K562 (cell line): ENCODE measurements around the gene ZNHIT3. TPM values are rescaled to one million over a fixed set of nuclear protein-coding genes. Genes with fewer than 3 reads are reported as not detected.

ENCODE experiments used
- ATAC-seq: fragments of 200-7000 bp; cut with Tn5 transposase; 3 replicates; pipeline ENCODE4 v1.9.1; 2020; ENCODE audit warnings: moderate library complexity
- BruUV-seq: library from RNA; stranded (reverse); fragments of 400-500 nt; replicated peaks from 2 replicates; lab custom pipeline; 2021; lab: Mats Ljungman, UMichigan
- CTCF ChIA-PET: fragments of 300-600 bp; formaldehyde crosslinking; extraction: SDS; loops from one replicate; lab custom pipeline; 2021; ENCODE audit warnings: low intra/inter-chr PET ratio; lab: Yijun Ruan, JAX
- POLR2A ChIA-PET: fragments of 300-600, 350-650 bp; sonication (Branson Sonifier 250); formaldehyde crosslinking; extraction: SDS; loops from one replicate; lab custom pipeline; 2021; ENCODE audit warnings: antibody characterized with exemption, inconsistent platforms; lab: Yijun Ruan, JAX
- DNase-seq, 4 experiments: peaks; one replicate each; pipeline versions ENCODE4 v3.0.0 to v3.0.0-alpha.2; 2011 to 2018; ENCODE audit warnings: low spot score in 3 of 4, mixed read lengths in 3 of 4; ENCODE audit errors: extremely low read depth in 1 of 4
- FAIRE-seq: peaks from 2 replicates; lab custom pipeline; 2011; peaks lifted over from hg19 to GRCh38; lab: Jason Lieb, UNC
- H2AFZ ChIP-seq: 2 replicates; pipeline ENCODE4 v1.6.0; 2011; ENCODE audit warnings: low read depth, low read length, control low read depth, inconsistent platforms
- H3K27ac ChIP-seq: fragments of 200-600 bp; 3 replicates; pipeline ENCODE4 v1.8.0; 2011; ENCODE audit warnings: low read depth, mild to moderate bottlenecking, control low read depth, inconsistent platforms, low read length, moderate library complexity, mixed read lengths; ENCODE audit errors: extremely low read depth
- H3K27me3 ChIP-seq, 2 experiments: fragments of 300-600 bp in 1 of 2; 2 replicates in 1 of 2; 3 replicates in 1 of 2; pipeline versions ENCODE4 v1.6.0 to v1.8.0; 2011; ENCODE audit warnings: inconsistent platforms in 2 of 2, low read length in 2 of 2, mild to moderate bottlenecking in 1 of 2, mixed read lengths in 1 of 2, moderate library complexity in 1 of 2; ENCODE audit not compliant: control insufficient read depth in 2 of 2, insufficient read depth in 2 of 2
- H3K36me3 ChIP-seq: fragments of 300-600 bp; 3 replicates; pipeline ENCODE4 v1.8.0; 2011; ENCODE audit warnings: mild to moderate bottlenecking, low read length, inconsistent platforms; ENCODE audit not compliant: control insufficient read depth, insufficient read depth
- H3K4me1 ChIP-seq, 2 experiments: fragments of 200-600 bp in 1 of 2; replicated peaks in 1 of 2; 2 replicates in 1 of 2; 3 replicates in 1 of 2; pipeline versions ENCODE4 v1.5.1 to v1.8.0; 2011; ENCODE audit warnings: inconsistent platforms in 2 of 2, low read length in 2 of 2, mild to moderate bottlenecking in 1 of 2, mixed read lengths in 1 of 2, moderate library complexity in 1 of 2; ENCODE audit not compliant: control insufficient read depth in 2 of 2, insufficient read depth in 2 of 2
- H3K4me2 ChIP-seq: 2 replicates; pipeline ENCODE4 v1.6.1; 2011; ENCODE audit warnings: low read length, control low read depth, inconsistent platforms, mixed read lengths; ENCODE audit not compliant: insufficient read depth
- H3K4me3 ChIP-seq: fragments of 200-600 bp; sonication (generic), shearing (Covaris generic); 2 replicates; pipeline ENCODE4 v1.5.1; 2016; ENCODE audit warnings: control low read depth, inconsistent platforms
- H3K79me2 ChIP-seq: fragments of 200-600 bp; 3 replicates; pipeline ENCODE4 v1.8.0; 2011; ENCODE audit warnings: low read length, inconsistent platforms; ENCODE audit not compliant: control insufficient read depth, insufficient read depth
- H3K9ac ChIP-seq, 2 experiments: 2 replicates each; pipeline versions ENCODE4 v1.6.0 to v1.6.1; 2011; ENCODE audit warnings: low read depth in 2 of 2, low read length in 2 of 2, control low read depth in 1 of 2, inconsistent platforms in 1 of 2, mild to moderate bottlenecking in 1 of 2, mixed read lengths in 1 of 2; ENCODE audit not compliant: insufficient read depth in 1 of 2
- H3K9me1 ChIP-seq: one replicate; pipeline ENCODE4 v1.6.0; 2011; ENCODE audit warnings: inconsistent platforms, mild to moderate bottlenecking, low read length, moderate library complexity; ENCODE audit not compliant: control insufficient read depth, insufficient read depth
- H3K9me3 ChIP-seq: replicated peaks from 2 replicates; pipeline ENCODE4 v1.5.1; 2011; ENCODE audit warnings: low read depth, low read length, inconsistent platforms; ENCODE audit not compliant: control insufficient read depth, insufficient read depth
- H4K20me1 ChIP-seq: replicated peaks from 2 replicates; pipeline ENCODE4 v1.6.1; 2011; ENCODE audit warnings: low read length, inconsistent platforms, mixed read lengths; ENCODE audit not compliant: control insufficient read depth, insufficient read depth
- ADNP ChIP-seq: fragments of 200-800 bp; sonication (Bioruptor generic); IDR thresholded peaks from 2 replicates; pipeline ENCODE4 v1.6.1; 2016; ENCODE audit warnings: missing genetic modification characterization, missing compliant biosample characterization
- ASH1L ChIP-seq: fragments of 450-650 bp; IDR thresholded peaks from 2 replicates; pipeline ENCODE4 v1.6.1; 2018; ENCODE audit warnings: borderline replicate concordance, mild to moderate bottlenecking, low read depth; ENCODE audit not compliant: partially characterized antibody
- CREB3 ChIP-seq: fragments of 450-650 bp; conservative IDR thresholded peaks from 2 replicates; pipeline ENCODE4 v1.6.1; 2016; ENCODE audit warnings: missing genetic modification characterization, low read depth, mild to moderate bottlenecking, missing compliant biosample characterization, moderate library complexity
- ELK1 ChIP-seq: sonication (generic); formaldehyde crosslinking; IDR thresholded peaks from 2 replicates; pipeline ENCODE4 v1.8.1; 2022; ENCODE audit warnings: missing genetic modification reagents
- HDAC8 ChIP-seq: fragments of 450-650 bp; IDR thresholded peaks from 2 replicates; pipeline ENCODE4 v1.6.1; 2016; ENCODE audit warnings: mild to moderate bottlenecking, missing genetic modification characterization, moderate library complexity, missing compliant biosample characterization
- HNRNPK ChIP-seq: fragments of 200-400 bp; formaldehyde crosslinking; IDR thresholded peaks from one replicate; pipeline ENCODE4 v1.6.1; 2018; ENCODE audit warnings: mild to moderate bottlenecking, low read depth, low read length; ENCODE audit not compliant: poor library complexity, severe bottlenecking
- LARP7 ChIP-seq: fragments of 450-650 bp; IDR thresholded peaks from 2 replicates; pipeline ENCODE4 v1.6.1; 2016
- SMAD1 ChIP-seq: fragments of 150-350 bp; IDR thresholded peaks from 2 replicates; pipeline ENCODE4 v1.6.1; 2014; ENCODE audit warnings: low read length, low read depth; ENCODE audit not compliant: partially characterized antibody
- ZBTB26 ChIP-seq: fragments of 450-650 bp; formaldehyde crosslinking; IDR thresholded peaks from 2 replicates; pipeline ENCODE4 v1.4.0; 2022; ENCODE audit warnings: missing genetic modification characterization
- ZBTB9 ChIP-seq: fragments of 450-650 bp; formaldehyde crosslinking; IDR thresholded peaks from 2 replicates; pipeline ENCODE4 v1.4.0; 2020; ENCODE audit warnings: mild to moderate bottlenecking, moderate library complexity
- ZNF512 ChIP-seq: IDR thresholded peaks from 2 replicates; pipeline ENCODE4 v1.6.1; 2016; ENCODE audit warnings: missing genetic modification characterization, missing compliant biosample characterization
- ZNF644 ChIP-seq: fragments of 200-800 bp; sonication (Bioruptor generic); IDR thresholded peaks from 2 replicates; pipeline ENCODE4 v1.6.1; 2016; ENCODE audit warnings: low read depth, missing genetic modification characterization, missing compliant biosample characterization
- ZNF717 ChIP-seq: fragments of 250-450 bp; sonication (Bioruptor Pico); IDR thresholded peaks from 2 replicates; pipeline ENCODE4 v1.5.0; 2021
- WGBS: fragments of 100-300 bp; shearing (Covaris generic); methylation state at CpG from one replicate; pipeline ENCODE4 v1.1.6; 2016; ENCODE audit warnings: low coverage, mixed read lengths; ENCODE audit not compliant: insufficient coverage; ENCODE audit errors: missing lambda C conversion rate; 5-methylcytosine and 5-hydroxymethylcytosine counted together
- in situ Hi-C: fragments of 300-500 bp; cut with MboI; formaldehyde crosslinking; loops from 4 replicates; pipeline ENCODE4 v1.15.0; 2018; ENCODE audit warnings: inconsistent platforms, mixed read lengths
- intact Hi-C: fragments of 100-400 bp; cut with micrococcal nuclease; formaldehyde crosslinking; loops from 2 replicates; pipeline ENCODE4 v1.14.2; 2022
- polyA plus RNA-seq, 8 experiments: library from polyadenylated mRNA; depleted of rRNA in 4 of 8; stranded (reverse) in 5 of 8; unstranded in 3 of 8; fragments of >200 nt; fragmentation: Nextera tagmentation in 2 of 8; fragmentation: Illumina TruSeq in 1 of 8; extraction: Ambion mirVana in 2 of 8; extraction: Trizol in 1 of 8; gene quantifications; 2 replicates each; pipeline versions ENCODE4 v1.2.1 to v1.2.3, GENCODE V29; 2011 to 2014; ENCODE audit warnings: inconsistent platforms in 1 of 8, missing spikeins in 1 of 8
- total RNA-seq, 7 experiments: library from RNA; depleted of rRNA in 6 of 7; stranded (reverse); fragments of >200 nt in 6 of 7; fragmentation: Illumina TruSeq in 2 of 7; extraction: Trizol in 2 of 7; gene quantifications; 2 replicates each; pipeline versions ENCODE4 v1.2.1 to v1.2.3, GENCODE V29; 2011 to 2021; ENCODE audit warnings: low replicate concordance in 1 of 7

ZNHIT3 gene
- total and polyA plus RNA-seq, 9 of the 15 experiments (the other 6 are each of a cell fraction or from before 2014, with no cell fraction given) = 45.0 to 300 (median 88.4) TPM

GRCh38 chr17:36474571-36474970, 11.9 kb upstream of the ZNHIT3 start:
- Histone ChIP-seq H3K9ac (no peak overlapping the region), H3K4me3 (no peak overlapping the region), H3K9me1 (no peaks in the 10 kb centered on the region), H3K27me3 (peaks cover 5 to 18% of the 10 kb centered on the region in 2 experiments), H3K27ac (no peak overlapping the region), H3K4me1 (no peaks in the 10 kb centered on the region), H3K4me2 (no peak overlapping the region), H4K20me1 (no peaks in the 10 kb centered on the region; the same call in 1 of the 2 replicates), H2AFZ (no peak overlapping the region), H3K9me3 (no peaks in the 10 kb centered on the region), H3K36me3 (no peaks in the 10 kb centered on the region), H3K79me2 (no peaks in the 10 kb centered on the region)
- intact Hi-C loops = no loop called here
- DNase-seq (no peak), ATAC-seq (no peak), FAIRE-seq (no peak)
- 2% methylated on average over 6 of the region's 7 CpGs for WGBS
- in situ Hi-C loops = loop anchor here (10.0 to 25.0 kb wide), 2 partner anchors 112 to 280 kb away; partner anchors contain the start of genes CCL3L1 and CCL3L3
- CTCF ChIA-PET = no interaction called here
- POLR2A ChIA-PET = no interaction called here
- no TSS peak for BruUV-seq
- TF ChIP-seq ADNP (tag) (no peak), ASH1L (no peak), HDAC8 (tag) (no peak), ELK1 (CRISPR knock-in tag) (no peak), ZBTB9 (CRISPR knock-in tag) (no peak), ZNF717 (CRISPR knock-in tag) (no peak), LARP7 (no peak), ZBTB26 (no peak), ZNF644 (tag) (no peak), SMAD1 (no peak), HNRNPK (no peak), ZNF512 (no peak), CREB3 (no peak)
